HCT116 (cell line): ENCODE results near the gene TINCR.

ENCODE experiments used
- CTCF ChIP-seq, 3 experiments: fragments of 200-600 bp in 1 of 3; sonication (generic) in 1 of 3; IDR thresholded peaks in 2 of 3; conservative IDR thresholded peaks in 1 of 3; 2 replicates each; pipeline ENCODE4 v1.5.1; 2012 to 2017; ENCODE audit warnings: low read depth in 2 of 3, low read length in 2 of 3, antibody characterized with exemption in 1 of 3, borderline replicate concordance in 1 of 3, control low read depth in 1 of 3, mild to moderate bottlenecking in 1 of 3, mixed read lengths in 1 of 3, mixed run types in 1 of 3, moderate library complexity in 1 of 3; ENCODE audit not compliant: insufficient read depth in 1 of 3
- RAD21 ChIP-seq: IDR thresholded peaks from 2 replicates; pipeline ENCODE4 v1.6.1; 2012; ENCODE audit warnings: low read depth, mild to moderate bottlenecking

GRCh38 chr19:5572556-5573286 lies 5.0 kb upstream of the TINCR start:
- TF ChIP-seq RAD21, result no peak
- TF ChIP-seq CTCF (IDR thresholded peaks at IDR 0.05 in 2 of 3, conservative IDR thresholded peaks at IDR 0.05 in 1 of 3; ENCODE audit: borderline replicate concordance in 1 of 3, insufficient read depth in 1 of 3, low read depth in 2 of 3, low read length in 2 of 3), result no peak
